HCT116 (cell line): ENCODE measurements around the gene HBB. TPM values are rescaled to one million over a fixed set of nuclear protein-coding genes. Genes with fewer than 3 reads are reported as not detected.
"Not testable (repeated sequence)": the region's sequence is repeated elsewhere in the genome, so short reads cannot be mapped to it uniquely, and the experiment has no call there.

Experiments used
- ATAC-seq: fragments of 200-7000 bp; cut with Tn5 transposase; 2 replicates; pipeline ENCODE4 v1.9.1; 2020; ENCODE audit warnings: mild to moderate bottlenecking, moderate library complexity
- BruUV-seq: library from RNA; stranded (reverse); fragments of 400-500 nt; replicated peaks from 2 replicates; lab custom pipeline; 2021; lab: Mats Ljungman, UMichigan
- CTCF ChIA-PET: fragments of 300-600 bp; sonication (Branson Sonifier 250); formaldehyde crosslinking; loops from one replicate; lab custom pipeline; 2021; ENCODE audit warnings: antibody characterized with exemption; lab: Charles Lee
- POLR2A ChIA-PET: fragments of 300-600, 350-600 bp; sonication (Branson Sonifier 250); formaldehyde crosslinking; loops from one replicate; lab custom pipeline; 2021; ENCODE audit warnings: antibody characterized with exemption; lab: Charles Lee
- RAD21 ChIA-PET, 2 experiments: fragments of 300-600 bp; sonication (Branson Sonifier 250); formaldehyde crosslinking; loops; one replicate each; lab custom pipeline; 2023; ENCODE audit warnings: low total read pairs in 2 of 2; ENCODE audit not compliant: uncharacterized antibody in 2 of 2, unreplicated experiment in 2 of 2, low non-redundant PET in 1 of 2; lab: Charles Lee
- DNase-seq: peaks from one replicate; pipeline ENCODE4 v3.0.0-alpha.2; 2010; ENCODE audit warnings: low read depth, low spot score
- H2AFZ ChIP-seq: fragments of 200-600 bp; shearing (Covaris generic), sonication (generic); 2 replicates; pipeline ENCODE4 v1.6.1; 2017; ENCODE audit warnings: low read depth, mixed run types, mixed read lengths, antibody characterized with exemption, low read length; ENCODE audit not compliant: poor library complexity, severe bottlenecking
- H3K27ac ChIP-seq: 2 replicates; pipeline ENCODE4 v1.5.1; 2012; ENCODE audit warnings: low read depth, low read length
- H3K27me3 ChIP-seq: fragments of 200-600 bp; sonication (generic); 2 replicates; pipeline ENCODE4 v1.6.1; 2016; ENCODE audit warnings: mixed run types, low read length, mixed read lengths; ENCODE audit not compliant: insufficient read depth
- H3K36me3 ChIP-seq, 2 experiments: fragments of 200-500 bp in 1 of 2; fragments of 200-600 bp in 1 of 2; sonication (Bioruptor generic) in 1 of 2; sonication (generic) in 1 of 2; 2 replicates each; pipeline versions ENCODE4 v1.5.1 to v1.6.1; 2014 to 2016; ENCODE audit warnings: low read length in 2 of 2, inconsistent platforms in 1 of 2, mixed read lengths in 1 of 2, mixed run types in 1 of 2; ENCODE audit not compliant: insufficient read depth in 2 of 2, control insufficient read depth in 1 of 2
- H3K4me1 ChIP-seq, 2 experiments: fragments of 200-600 bp in 1 of 2; sonication (generic) in 1 of 2; 2 replicates each; pipeline versions ENCODE4 v1.5.1 to v1.6.1; 2012 to 2017; ENCODE audit warnings: low read length in 2 of 2, inconsistent platforms in 1 of 2, mild to moderate bottlenecking in 1 of 2, mixed read lengths in 1 of 2, mixed run types in 1 of 2, moderate library complexity in 1 of 2; ENCODE audit not compliant: insufficient read depth in 2 of 2, control insufficient read depth in 1 of 2
- H3K4me2 ChIP-seq: fragments of 200-600 bp; sonication (generic); 2 replicates; pipeline ENCODE4 v1.6.1; 2017; ENCODE audit warnings: mixed run types, low read length, mixed read lengths
- H3K4me3 ChIP-seq, 2 experiments: fragments of 200-600 bp in 1 of 2; sonication (generic) in 1 of 2; replicated peaks in 1 of 2; 2 replicates each; pipeline ENCODE4 v1.5.1; 2011 to 2016; ENCODE audit warnings: low read length in 2 of 2, control low read depth in 1 of 2, low read depth in 1 of 2, mild to moderate bottlenecking in 1 of 2, mixed read lengths in 1 of 2, mixed run types in 1 of 2
- H3K79me2 ChIP-seq: fragments of 200-600 bp; sonication (generic); 2 replicates; pipeline ENCODE4 v1.6.1; 2017; ENCODE audit warnings: mild to moderate bottlenecking, mixed run types, low read length, moderate library complexity, mixed read lengths; ENCODE audit not compliant: insufficient read depth
- H3K9ac ChIP-seq: fragments of 200-600 bp; sonication (generic); 2 replicates; pipeline ENCODE4 v1.6.1; 2016; ENCODE audit warnings: low read length, mixed read lengths
- H3K9me2 ChIP-seq: fragments of 200-600 bp; sonication (generic), shearing (Covaris generic); 2 replicates; pipeline ENCODE4 v1.6.1; 2017; ENCODE audit warnings: mixed run types, mild to moderate bottlenecking, moderate library complexity; ENCODE audit not compliant: insufficient read depth
- H3K9me3 ChIP-seq, 2 experiments: fragments of 200-500 bp in 1 of 2; fragments of 200-600 bp in 1 of 2; sonication (Bioruptor generic) in 1 of 2; sonication (generic) in 1 of 2; 2 replicates each; pipeline ENCODE4 v1.6.1; 2014 to 2017; ENCODE audit warnings: low read length in 2 of 2, mixed read lengths in 2 of 2, inconsistent platforms in 1 of 2, low read depth in 1 of 2, mild to moderate bottlenecking in 1 of 2, mixed run types in 1 of 2, moderate library complexity in 1 of 2; ENCODE audit not compliant: control insufficient read depth in 1 of 2, insufficient read depth in 1 of 2
- H4K20me1 ChIP-seq: fragments of 200-600 bp; sonication (generic), shearing (Covaris generic); 2 replicates; pipeline ENCODE4 v1.6.1; 2017; ENCODE audit warnings: mixed run types, mild to moderate bottlenecking, moderate library complexity; ENCODE audit not compliant: insufficient read depth
- CBX3 ChIP-seq: IDR thresholded peaks from 2 replicates; pipeline ENCODE4 v1.6.1; 2012; ENCODE audit warnings: low read depth
- CEBPB ChIP-seq: IDR thresholded peaks from 2 replicates; pipeline ENCODE4 v1.6.1; 2012; ENCODE audit warnings: low read depth
- EZH2 ChIP-seq: fragments of 200-600 bp; sonication (generic); IDR thresholded peaks from 2 replicates; pipeline ENCODE4 v1.6.1; 2017; ENCODE audit warnings: antibody characterized with exemption, mixed run types
- intact Hi-C: fragments of 100-400 bp; cut with micrococcal nuclease; formaldehyde crosslinking; loops from 2 replicates; pipeline ENCODE4 v1.10.0; 2022
- total RNA-seq: library from RNA; stranded (reverse); gene quantifications from one replicate; pipeline ENCODE4 v1.2.1, GENCODE V29; 2021; ENCODE audit not compliant: unreplicated experiment
- TF ChIP-seq, protein P1 (sequence below): IDR thresholded peaks from 2 replicates; pipeline ENCODE4 v1.6.1; 2011; ENCODE audit warnings: mild to moderate bottlenecking, low read length, moderate library complexity; ENCODE audit not compliant: insufficient replicate concordance; ENCODE audit errors: extremely low read depth

The HBB gene
- total RNA-seq, 1 experiment from 2014 or later: not detected

- RAD21 ChIA-PET, H3K36me3 ChIP-seq, H3K9me2 ChIP-seq, H3K4me1 ChIP-seq, H3K9ac ChIP-seq, H2AFZ ChIP-seq, POLR2A ChIA-PET, H3K4me2 ChIP-seq, DNase-seq, CTCF ChIA-PET, H3K4me3 ChIP-seq, H4K20me1 ChIP-seq, H3K27ac ChIP-seq, H3K9me3 ChIP-seq, intact Hi-C loops, BruUV-seq, H3K79me2 ChIP-seq, ATAC-seq: not testable (repeated sequence)
- H3K27me3 ChIP-seq: peaks cover 13% of the 10 kb centered on the region; the same call in 1 of the 2 replicates
These were observed 27.2 kb upstream of the HBB start for GRCh38 chr11:5254023-5254422.

GRCh38 chr11:5253440-5253839 lies 26.6 kb upstream of the HBB start:
- H3K27ac ChIP-seq, H3K9me2 ChIP-seq, intact Hi-C loops, H3K4me2 ChIP-seq, H4K20me1 ChIP-seq, H3K9me3 ChIP-seq, H3K79me2 ChIP-seq, DNase-seq, CTCF ChIA-PET, H3K4me1 ChIP-seq, POLR2A ChIA-PET, H2AFZ ChIP-seq, H3K36me3 ChIP-seq, RAD21 ChIA-PET, BruUV-seq, ATAC-seq, H3K9ac ChIP-seq, H3K4me3 ChIP-seq: not testable (repeated sequence)
- H3K27me3 ChIP-seq: peaks cover 13% of the 10 kb centered on the region; the same call in 1 of the 2 replicates

GRCh38 chr11:5252919-5253265 lies 26.0 kb upstream of the HBB start:
- H3K4me2 ChIP-seq: no peak overlapping the region
- no peak overlapping the region for H3K4me3 ChIP-seq
- H3K27me3 ChIP-seq: peaks cover 16% of the 10 kb centered on the region; the same call in 1 of the 2 replicates
- intact Hi-C loops: no loop called here
- TF ChIP-seq CEBPB (no peak), CBX3 (no peak), EZH2 (no peak)
- TF ChIP-seq, protein P1, sequence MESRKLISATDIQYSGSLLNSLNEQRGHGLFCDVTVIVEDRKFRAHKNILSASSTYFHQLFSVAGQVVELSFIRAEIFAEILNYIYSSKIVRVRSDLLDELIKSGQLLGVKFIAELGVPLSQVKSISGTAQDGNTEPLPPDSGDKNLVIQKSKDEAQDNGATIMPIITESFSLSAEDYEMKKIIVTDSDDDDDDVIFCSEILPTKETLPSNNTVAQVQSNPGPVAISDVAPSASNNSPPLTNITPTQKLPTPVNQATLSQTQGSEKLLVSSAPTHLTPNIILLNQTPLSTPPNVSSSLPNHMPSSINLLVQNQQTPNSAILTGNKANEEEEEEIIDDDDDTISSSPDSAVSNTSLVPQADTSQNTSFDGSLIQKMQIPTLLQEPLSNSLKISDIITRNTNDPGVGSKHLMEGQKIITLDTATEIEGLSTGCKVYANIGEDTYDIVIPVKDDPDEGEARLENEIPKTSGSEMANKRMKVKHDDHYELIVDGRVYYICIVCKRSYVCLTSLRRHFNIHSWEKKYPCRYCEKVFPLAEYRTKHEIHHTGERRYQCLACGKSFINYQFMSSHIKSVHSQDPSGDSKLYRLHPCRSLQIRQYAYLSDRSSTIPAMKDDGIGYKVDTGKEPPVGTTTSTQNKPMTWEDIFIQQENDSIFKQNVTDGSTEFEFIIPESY: no peak
- no peaks in the 10 kb centered on the region; a peak in 1 of 4 replicates for H3K36me3 ChIP-seq
- no peak overlapping the region for H3K9ac ChIP-seq
- CTCF ChIA-PET: no interaction called here
- RAD21 ChIA-PET: no interaction called here
- no peak overlapping the region for H2AFZ ChIP-seq
- no TSS peak for BruUV-seq
- no peak overlapping the region for H3K27ac ChIP-seq
- H3K79me2 ChIP-seq: no peaks in the 10 kb centered on the region
- H3K9me2 ChIP-seq: no peaks in the 10 kb centered on the region
- DNase-seq: no peak
- H3K4me1 ChIP-seq: no peaks in the 10 kb centered on the region
- no peaks in the 10 kb centered on the region for H3K9me3 ChIP-seq
- POLR2A ChIA-PET: no interaction called here
- H4K20me1 ChIP-seq: no peaks in the 10 kb centered on the region
- no peak for ATAC-seq
